Measurements from ENCODE around the gene SARM1. TPM values are rescaled to one million over a fixed set of nuclear protein-coding genes. Genes with fewer than 3 reads are reported as not detected.
A peak's percentile ranks its signal among the peaks of the same experiment; 100 is the strongest.
"Not testable (repeated sequence)": the region's sequence is repeated elsewhere in the genome, so short reads cannot be mapped to it uniquely, and the experiment has no call there.

The SARM1 gene
- total RNA-seq, 1 donor from 2014 or later: 19.0 TPM

- H3K27me3 Mint-ChIP-seq (ENCODE audit: low read depth): peaks cover 1% of the 10 kb centered on the region
- no peak overlapping the region for H3K4me3 Mint-ChIP-seq
- no peaks in the 10 kb centered on the region for H3K4me1 Mint-ChIP-seq
- no peak for DNase-seq (ENCODE audit: low spot score in 2 of 2, unreplicated experiment in 2 of 2)
- no peak overlapping the region for H3K27ac Mint-ChIP-seq
- peak; percentile 41 for TF ChIP-seq CTCF (IDR thresholded peaks at IDR 0.05; ENCODE audit: unreplicated experiment)
- H3K36me3 Mint-ChIP-seq: no peaks in the 10 kb centered on the region
- H3K9me3 Mint-ChIP-seq: no peaks in the 10 kb centered on the region
Measured at GRCh38 chr17:28416703-28417311, 45.3 kb downstream of the SARM1 start.

GRCh38 chr17:28421787-28422305, 50.4 kb downstream of the SARM1 start:
- Mint-ChIP-seq H3K9me3 (no peaks in the 10 kb centered on the region), H3K4me1 (no peaks in the 10 kb centered on the region), H3K36me3 (no peaks in the 10 kb centered on the region), H3K27ac (no peak overlapping the region), H3K4me3 (no peak overlapping the region), H3K27me3 (ENCODE audit: low read depth) (peaks cover 5% of the 10 kb centered on the region)
- no peak for DNase-seq (ENCODE audit: low spot score in 2 of 2, unreplicated experiment in 2 of 2)
- TF ChIP-seq CTCF (IDR thresholded peaks at IDR 0.05; ENCODE audit: unreplicated experiment): no peak

- TF ChIP-seq CTCF (IDR thresholded peaks at IDR 0.05; ENCODE audit: unreplicated experiment): no peak
- no peak for DNase-seq (ENCODE audit: low spot score in 2 of 2, unreplicated experiment in 2 of 2)
- H3K27ac Mint-ChIP-seq: no peak overlapping the region
- H3K27me3 Mint-ChIP-seq (ENCODE audit: low read depth): peaks cover 5% of the 10 kb centered on the region
- H3K4me1 Mint-ChIP-seq: no peaks in the 10 kb centered on the region
- H3K36me3 Mint-ChIP-seq: no peaks in the 10 kb centered on the region
- H3K9me3 Mint-ChIP-seq: no peaks in the 10 kb centered on the region
- H3K4me3 Mint-ChIP-seq: no peak overlapping the region
Measured at GRCh38 chr17:28425206-28425605, 53.7 kb downstream of the SARM1 start.

GRCh38 chr17:28426081-28426519, 54.6 kb downstream of the SARM1 start:
- H3K27me3 Mint-ChIP-seq (ENCODE audit: low read depth): peaks cover 10% of the 10 kb centered on the region
- no peak overlapping the region for H3K4me3 Mint-ChIP-seq
- H3K27ac Mint-ChIP-seq: no peak overlapping the region
- no peak for DNase-seq (ENCODE audit: low spot score in 2 of 2, unreplicated experiment in 2 of 2)
- H3K36me3 Mint-ChIP-seq: no peaks in the 10 kb centered on the region
- H3K4me1 Mint-ChIP-seq: no peaks in the 10 kb centered on the region
- peak; percentile 52 for TF ChIP-seq CTCF (IDR thresholded peaks at IDR 0.05; ENCODE audit: unreplicated experiment)
- no peaks in the 10 kb centered on the region for H3K9me3 Mint-ChIP-seq

- H3K27ac Mint-ChIP-seq: no peak overlapping the region
- no peaks in the 10 kb centered on the region for H3K4me1 Mint-ChIP-seq
- no peaks in the 10 kb centered on the region for H3K9me3 Mint-ChIP-seq
- H3K27me3 Mint-ChIP-seq (ENCODE audit: low read depth): peaks cover 22% of the 10 kb centered on the region
- H3K36me3 Mint-ChIP-seq: no peaks in the 10 kb centered on the region
- DNase-seq (ENCODE audit: low spot score in 2 of 2, unreplicated experiment in 2 of 2): no peak
- H3K4me3 Mint-ChIP-seq: no peak overlapping the region
- no peak for TF ChIP-seq CTCF (IDR thresholded peaks at IDR 0.05; ENCODE audit: unreplicated experiment)
Measured at GRCh38 chr17:28427371-28427770, 55.9 kb downstream of the SARM1 start.

GRCh38 chr17:28427982-28428381, 56.5 kb downstream of the SARM1 start:
- H3K9me3 Mint-ChIP-seq; H3K36me3 Mint-ChIP-seq; H3K4me1 Mint-ChIP-seq; DNase-seq (ENCODE audit: low spot score in 2 of 2, unreplicated experiment in 2 of 2); H3K4me3 Mint-ChIP-seq; H3K27ac Mint-ChIP-seq: not testable (repeated sequence)
- peaks cover 26% of the 10 kb centered on the region for H3K27me3 Mint-ChIP-seq (ENCODE audit: low read depth)
